ENCODE measurements around the gene UTP18.
A peak's percentile ranks its signal among the peaks of the same experiment; 100 is the strongest.
"Not testable (repeated sequence)": the region's sequence is repeated elsewhere in the genome, so short reads cannot be mapped to it uniquely, and the experiment has no call there.

The UTP18 gene

DNA sequence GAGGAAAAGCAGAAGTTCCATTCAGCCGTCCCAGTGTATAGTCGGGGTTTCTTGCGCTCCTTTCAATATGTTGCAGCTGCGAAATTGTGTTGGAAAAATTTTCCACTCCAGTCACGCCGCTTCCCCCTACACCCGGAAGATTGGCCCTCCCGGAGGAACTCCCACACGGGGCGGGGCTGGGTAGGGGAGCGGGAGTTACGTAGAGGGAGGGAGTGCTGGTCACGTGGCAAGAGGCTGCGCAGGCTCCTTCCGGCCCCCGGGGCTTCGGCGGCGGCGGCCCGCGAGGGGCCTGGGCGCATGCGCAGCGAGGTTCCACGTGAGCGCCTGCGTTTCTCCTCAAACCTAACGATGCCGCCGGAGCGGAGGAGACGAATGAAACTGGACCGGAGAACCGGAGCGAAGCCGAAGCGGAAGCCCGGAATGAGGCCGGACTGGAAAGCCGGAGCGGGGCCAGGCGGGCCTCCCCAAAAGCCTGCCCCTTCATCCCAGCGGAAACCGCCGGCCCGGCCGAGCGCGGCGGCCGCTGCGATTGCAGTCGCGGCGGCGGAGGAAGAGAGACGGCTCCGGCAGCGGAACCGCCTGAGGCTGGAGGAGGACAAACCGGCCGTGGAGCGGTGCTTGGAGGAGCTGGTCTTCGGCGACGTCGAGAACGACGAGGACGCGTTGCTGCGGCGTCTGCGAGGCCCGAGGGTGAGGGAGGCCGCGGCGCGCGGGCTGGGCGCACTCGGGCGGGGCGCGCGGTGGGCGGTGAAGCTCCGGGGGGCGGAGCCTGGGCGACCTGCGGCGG lies at the start of gene UTP18:
TSS of gene UTP18 (plus strand) at position 310 of the 787 bp plus-strand sequence. CDS start at position 349, 39 bp downstream.
- peak; percentile 98 for DNase-seq

DNA sequence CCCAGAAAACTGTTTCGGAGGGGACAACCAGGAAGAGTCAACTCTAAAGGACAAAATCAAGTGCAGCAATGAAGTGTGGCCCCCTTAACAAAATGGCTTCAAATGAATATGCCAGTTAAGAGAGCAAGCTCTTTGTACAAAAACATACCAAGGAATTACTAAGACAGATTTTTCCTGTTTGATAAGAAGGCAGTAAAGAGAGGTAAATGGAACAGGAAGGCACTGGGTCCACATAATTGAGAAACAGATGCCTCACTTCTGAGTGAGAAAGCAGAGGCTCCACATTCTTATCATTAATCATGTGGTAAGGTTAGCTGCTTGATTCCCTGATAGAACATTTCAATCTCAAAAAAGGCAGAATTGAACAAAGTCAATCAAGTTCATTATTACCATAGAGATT lies 45.4 kb upstream of the UTP18 start:
- DNase-seq, result no peak

DNA sequence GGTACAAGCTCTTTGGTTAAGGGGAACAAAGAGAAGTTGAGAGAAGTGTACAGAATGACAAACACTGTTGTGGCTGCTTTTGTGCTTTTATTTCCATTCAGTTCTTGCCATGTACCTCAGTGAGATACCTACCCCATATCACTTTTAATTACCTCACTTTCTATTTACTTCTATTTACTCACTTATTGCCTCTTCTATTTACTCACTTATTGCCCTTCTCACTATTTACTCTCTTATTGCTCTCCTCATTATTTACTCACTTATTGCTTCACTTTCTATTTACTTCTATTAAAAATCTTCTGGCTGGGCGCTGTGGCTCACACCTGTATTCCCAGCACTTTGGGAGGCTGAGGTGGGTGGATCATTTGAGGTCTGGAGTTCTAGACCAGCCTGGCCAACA lies 42.4 kb upstream of the UTP18 start:
- DNase-seq, result peak in 1 of 2 experiments; percentile 15

DNA sequence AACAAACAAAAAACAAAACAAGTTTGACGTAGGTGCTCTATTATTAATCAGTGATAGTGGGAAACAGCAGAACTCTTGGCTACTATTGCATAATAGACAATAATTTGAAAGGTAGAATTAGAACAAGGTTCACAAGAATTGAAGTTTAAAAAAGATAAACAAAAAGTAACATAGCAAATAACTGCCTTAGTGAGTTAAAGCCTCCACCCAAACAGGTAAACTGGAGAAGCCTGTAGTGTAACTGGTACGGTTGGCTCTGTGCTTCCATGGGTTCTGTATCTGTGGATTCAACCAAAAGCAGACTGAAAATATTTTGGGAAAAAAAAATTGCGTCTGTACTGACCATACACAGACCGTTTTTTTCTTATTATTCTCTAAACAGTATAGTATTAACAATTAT lies 39.0 kb upstream of the UTP18 start:
- no peak for DNase-seq

- DNase-seq, result no peak
These were observed 35.7 kb upstream of the UTP18 start for GRCh38 chr17:51224402-51225262.

DNA sequence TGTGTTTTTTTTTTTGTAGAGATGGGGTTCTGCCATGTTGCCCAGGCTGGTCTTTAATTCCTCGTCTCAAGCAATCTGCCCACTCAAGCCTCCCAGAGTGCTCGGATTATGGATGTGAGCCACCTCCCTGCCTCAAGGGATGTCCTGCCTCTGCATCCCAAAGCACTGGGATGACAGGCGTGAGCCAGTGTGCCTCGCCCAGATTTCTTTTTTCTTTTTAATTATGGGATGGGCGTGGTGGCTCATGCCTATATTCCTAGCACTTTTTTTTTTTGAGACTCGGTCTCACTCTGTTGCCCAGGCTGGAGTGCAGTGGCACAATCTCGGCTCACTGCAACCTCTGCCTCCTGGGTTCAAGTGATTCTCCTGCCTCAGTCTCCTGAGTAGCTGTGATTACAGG lies 34.8 kb upstream of the UTP18 start:
- not testable (repeated sequence) for DNase-seq

DNA sequence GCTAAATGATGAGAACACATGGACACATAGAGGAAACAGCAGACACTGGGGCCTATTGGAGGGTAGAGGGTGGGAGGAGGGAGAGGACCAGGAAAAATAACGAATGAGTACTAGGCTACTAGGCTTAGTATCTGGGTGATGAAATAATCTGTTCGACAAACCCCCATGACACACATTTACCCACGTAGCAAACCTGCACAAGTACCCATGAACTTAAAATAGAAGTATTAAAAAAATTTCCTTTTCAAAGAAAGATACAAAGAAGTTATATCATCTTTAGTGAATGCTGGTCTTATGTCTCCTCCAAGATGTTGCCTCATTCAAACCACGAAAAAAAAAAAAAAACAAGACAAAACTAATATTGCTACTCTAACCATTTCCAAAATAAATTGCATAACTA lies 32.2 kb upstream of the UTP18 start:
- DNase-seq, result no peak

DNA sequence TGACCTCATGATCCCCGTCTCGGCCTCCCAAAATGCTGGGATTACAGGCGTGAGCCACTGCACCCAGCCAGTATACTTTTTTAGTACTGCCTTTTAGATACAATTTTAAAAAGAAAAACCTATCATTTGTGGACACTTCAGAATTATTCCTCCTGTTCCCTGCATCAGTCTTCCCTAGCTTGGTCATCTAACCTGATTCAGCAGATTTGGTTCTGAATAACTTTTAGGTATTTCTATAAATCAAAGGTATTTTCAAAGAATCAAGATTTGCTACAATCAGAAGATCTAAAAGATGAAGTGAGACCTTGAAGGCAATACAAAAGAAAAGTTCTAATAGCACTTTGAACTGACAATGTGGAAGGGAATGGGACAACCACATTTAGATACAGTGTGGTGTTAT lies 30.5 kb upstream of the UTP18 start:
- no peak for DNase-seq

GRCh38 chr17:51230306-51230705 lies 30.0 kb upstream of the UTP18 start:
- DNase-seq, result no peak

GRCh38 chr17:51231999-51232398 lies 28.3 kb upstream of the UTP18 start:
- no peak for DNase-seq

DNA sequence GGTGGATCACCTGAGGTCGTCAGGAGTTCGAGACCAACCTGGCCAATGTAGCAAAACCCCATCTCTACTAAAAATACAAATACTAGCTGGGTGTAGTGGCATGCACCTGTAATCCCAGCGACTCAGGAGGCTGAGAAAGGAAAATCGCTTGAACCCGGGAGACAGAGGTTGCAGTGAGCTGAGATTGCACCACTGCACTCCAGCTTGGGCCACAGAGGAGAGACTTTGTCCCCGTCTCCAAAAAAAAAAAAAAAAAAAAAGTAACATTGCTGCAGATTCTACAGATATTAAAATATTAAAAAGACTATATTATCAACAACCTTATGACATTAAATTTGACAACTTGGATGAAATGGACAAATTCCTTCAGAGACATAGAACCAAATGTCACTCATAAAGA lies 26.2 kb upstream of the UTP18 start:
- no peak for DNase-seq

GRCh38 chr17:51238255-51238887 lies 22.0 kb upstream of the UTP18 start:
- no peak for DNase-seq

- DNase-seq, result no peak
These were observed 20.1 kb upstream of the UTP18 start for GRCh38 chr17:51240275-51240674.

DNA sequence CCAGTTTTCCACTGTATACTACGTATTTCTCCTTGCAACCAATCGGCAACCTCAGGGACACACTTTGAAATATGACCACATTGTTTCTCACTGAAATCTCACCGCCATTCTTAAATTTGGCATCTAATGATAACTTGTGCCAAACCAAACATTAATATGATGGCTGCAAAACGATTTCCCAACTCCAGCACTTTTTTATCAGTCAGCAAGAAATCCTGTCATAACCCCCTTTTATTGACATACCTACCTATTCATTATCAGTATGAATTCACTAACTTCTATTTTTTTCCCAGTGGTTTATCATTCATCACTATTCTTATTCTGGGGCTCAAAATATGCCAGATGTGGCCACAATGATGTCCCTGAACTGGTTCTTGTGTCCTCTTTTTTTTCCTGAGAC lies 16.3 kb upstream of the UTP18 start:
- DNase-seq, result no peak

DNA sequence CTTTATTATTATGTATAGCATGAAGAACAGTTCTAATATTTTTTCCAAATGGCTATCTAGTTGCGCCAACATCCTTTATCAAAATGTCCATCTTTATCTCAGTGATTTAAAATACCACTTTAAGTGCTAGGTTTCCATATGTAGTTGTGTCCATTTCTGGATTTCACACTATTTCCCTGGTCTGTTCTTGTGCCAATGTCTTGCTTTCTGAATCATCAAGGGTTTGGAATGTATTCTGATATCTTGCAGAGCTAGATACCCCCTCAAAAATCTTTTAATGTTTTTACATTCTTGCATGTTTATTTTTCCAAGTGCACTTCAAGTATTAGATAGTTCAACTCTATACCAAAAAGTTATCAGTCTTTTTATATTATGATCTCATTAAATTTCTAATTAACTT lies 14.8 kb upstream of the UTP18 start:
- DNase-seq, result no peak

GRCh38 chr17:51250314-51250840 lies 10.0 kb upstream of the UTP18 start:
- DNase-seq, result no peak

GRCh38 chr17:51251010-51251409 lies 9.3 kb upstream of the UTP18 start:
- no peak for DNase-seq

DNA sequence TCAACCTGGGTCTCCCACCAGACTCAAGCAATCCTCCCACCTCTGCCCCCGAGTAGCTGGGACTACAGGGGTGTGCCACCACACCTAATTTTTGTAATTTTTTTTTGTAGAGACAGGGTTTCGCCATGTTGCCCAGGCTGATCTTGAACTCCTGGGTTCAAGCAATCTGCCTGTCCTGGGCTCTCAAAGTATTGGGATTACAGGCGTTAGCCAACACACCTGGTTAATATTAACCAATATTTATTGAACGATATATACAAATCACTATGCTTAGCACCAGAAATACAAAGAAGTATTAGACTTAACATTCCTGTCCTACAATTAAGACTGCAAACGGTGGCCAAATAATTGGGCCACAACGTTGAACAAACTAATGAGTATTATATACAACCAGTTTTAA lies 4.7 kb upstream of the UTP18 start:
- no peak for DNase-seq

DNA sequence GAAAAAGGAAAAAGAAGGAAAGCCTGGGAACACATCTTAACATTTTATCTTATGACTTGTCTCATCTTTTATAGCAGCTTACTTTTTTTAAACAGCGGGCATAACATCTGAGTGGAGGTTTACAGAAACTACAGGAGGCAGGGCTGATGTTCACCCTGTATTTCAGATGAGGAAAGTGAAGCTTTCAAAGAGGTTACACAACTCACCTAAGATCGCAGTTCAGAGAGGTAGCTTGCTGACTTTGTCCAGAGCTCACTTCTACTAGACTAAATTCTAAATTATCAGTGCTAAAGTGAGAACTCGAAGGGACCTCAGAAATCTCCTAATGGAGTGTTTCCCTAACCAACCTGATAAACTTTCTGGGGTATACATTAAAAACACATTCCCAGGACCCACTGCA lies 4.2 kb upstream of the UTP18 start:
- DNase-seq, result no peak

DNA sequence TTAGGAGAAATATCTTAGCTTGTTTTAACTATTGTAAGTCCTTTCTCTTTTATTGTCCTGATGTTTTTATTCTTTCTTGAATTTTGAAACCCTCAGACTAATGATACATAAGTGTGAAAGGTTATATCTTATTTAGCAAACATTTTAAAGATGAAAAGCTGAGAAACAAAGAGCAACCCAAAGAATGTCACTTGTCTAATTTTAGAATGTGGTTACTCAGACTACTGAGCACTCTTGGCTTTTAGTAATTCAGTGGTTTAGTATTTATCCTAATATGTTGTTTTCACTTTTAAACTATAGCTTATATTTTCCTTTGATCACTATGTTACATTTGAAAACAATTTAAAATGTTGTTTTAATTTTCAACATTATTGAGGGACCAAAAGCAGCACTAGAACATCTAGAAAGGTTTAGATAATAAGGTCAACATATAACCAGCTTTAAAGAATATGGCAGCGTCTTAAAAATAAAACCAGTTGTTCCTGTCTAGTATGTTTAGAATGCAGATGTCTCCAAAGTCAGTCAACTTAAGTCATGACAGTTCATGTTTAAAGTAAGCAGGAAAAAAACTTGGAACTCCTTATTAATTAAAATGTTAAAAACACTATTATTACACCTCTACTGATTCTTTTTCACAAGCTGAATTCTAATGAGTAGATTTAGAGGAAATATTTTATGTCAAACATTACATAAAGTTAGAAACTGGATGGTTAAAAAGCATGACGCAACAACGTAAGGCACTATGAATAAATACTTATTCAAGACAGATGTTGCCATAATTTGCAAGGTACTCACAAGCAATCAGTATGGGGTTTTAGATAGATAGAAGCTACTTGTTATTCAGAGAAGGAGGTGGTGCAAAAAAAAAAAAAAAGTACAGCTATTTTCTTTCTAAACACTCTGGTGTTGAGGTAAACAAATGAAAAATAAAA lies 2.9 kb upstream of the UTP18 start:
- no peak for DNase-seq

- DNase-seq, result peak; percentile 13 to 30
These were observed 1.4 kb upstream of the UTP18 start for GRCh38 chr17:51258756-51259563.
